NCI-H1694 treated with DMSO at 0.1 percent for 48 hours (cell line): ENCODE data around the gene NUMA1.

Experiments used
- DNase-seq: peaks from one replicate; lab custom pipeline; 2025; lab: John Stamatoyannopoulos, UW

NUMA1 gene

DNA sequence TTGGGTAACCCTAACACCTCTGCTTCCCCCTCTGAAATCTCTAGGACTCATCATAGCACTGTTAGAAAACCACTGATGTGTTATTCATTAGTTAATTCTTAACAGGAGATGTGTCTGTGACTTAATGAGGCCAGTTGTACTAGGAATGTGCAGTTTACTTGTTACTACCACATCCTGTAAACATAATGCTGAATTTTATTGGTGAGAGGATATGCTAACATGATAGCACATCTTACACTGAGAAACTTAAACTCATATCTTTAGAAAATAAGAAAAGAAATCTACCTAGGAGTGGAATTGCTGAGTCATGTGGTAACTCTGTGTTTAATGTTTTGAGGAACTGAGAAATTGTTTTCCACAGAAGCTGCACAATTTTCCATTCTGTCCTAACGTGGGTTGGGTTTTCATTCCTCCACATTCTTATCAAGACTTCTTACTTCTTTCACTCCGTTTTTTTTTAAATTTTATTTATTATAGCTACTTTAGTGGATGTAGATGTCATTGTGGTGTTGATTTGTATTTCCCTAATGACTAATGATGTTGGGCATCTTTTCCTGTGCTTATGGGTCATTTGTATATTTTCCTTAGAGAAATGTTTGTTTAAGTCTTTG is 117.8 kb downstream of the NUMA1 start:
- DNase-seq = no peak

DNA sequence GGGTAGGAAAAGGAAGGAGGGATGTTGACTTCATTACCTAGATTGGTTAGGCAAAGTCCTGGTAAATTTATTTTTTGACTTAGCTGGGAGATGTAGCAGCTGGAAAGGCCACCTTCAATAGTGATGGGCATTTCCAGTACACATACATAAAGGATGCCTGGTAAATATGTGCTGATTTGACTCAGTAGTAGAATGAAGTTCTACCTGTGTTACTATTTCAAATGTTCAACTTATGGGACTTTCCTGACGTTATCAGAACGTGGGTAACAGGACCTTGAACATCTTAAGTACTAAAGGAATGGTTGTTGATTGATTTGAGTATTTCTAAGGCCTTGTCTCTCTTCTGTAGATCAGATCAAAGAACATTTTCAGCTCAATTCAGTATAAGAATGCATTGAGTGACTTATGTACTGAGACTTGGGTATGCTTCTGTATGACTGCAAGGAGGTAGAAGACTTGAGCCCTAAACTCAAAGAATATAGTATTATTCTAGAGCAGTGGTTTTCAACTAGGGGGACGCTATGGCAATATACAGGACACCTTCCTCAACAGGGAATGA is 124.4 kb downstream of the NUMA1 start:
- DNase-seq = no peak
